HG03039 (cell line): Measurements from ENCODE around the gene ANO4.

Experiments
- ATAC-seq: cut with Tn5 transposase; IDR thresholded peaks from one replicate; pipeline ENCODE4 v1.9.1; 2021; ENCODE audit warnings: mild to moderate bottlenecking, moderate library complexity; ENCODE audit not compliant: unreplicated experiment

Gene ANO4

DNA sequence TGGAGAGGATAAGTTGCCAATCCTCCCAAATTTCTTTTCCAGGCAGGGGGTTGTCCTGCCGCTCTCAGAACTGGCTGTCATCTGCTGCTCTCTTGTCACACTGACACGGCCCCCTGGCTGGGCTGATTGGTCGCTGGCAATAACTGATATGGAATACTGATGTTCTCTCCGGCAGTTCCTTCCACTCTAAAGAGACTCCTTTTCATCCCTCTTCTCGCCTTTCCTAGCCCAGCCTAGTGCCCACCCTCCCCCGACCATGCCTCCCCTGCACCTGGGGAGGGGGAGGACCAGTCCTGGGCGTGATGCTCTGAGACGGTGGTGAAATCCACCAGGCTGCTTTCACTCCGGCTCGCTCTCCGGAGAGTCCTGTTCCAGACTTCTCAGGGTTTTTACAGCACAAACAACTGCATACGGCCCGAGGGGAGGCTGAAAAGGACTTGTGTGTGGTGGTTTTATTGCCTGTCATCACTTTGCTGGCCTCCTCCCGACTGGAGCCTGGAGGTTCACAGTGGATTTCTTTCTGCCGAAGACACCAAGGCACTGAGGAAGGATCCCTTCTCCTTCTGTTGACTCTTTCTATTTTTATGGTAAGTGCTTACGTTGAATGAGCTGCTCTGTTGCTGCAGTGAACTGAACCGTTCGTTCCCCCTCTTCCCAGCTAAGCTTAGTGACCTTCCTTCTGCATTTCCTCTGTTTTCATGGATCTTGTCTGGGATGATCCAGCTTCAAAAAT lies at the start of gene ANO4:
ANO4 (plus strand) TSS at position 336 of the 733 bp plus-strand sequence. CDS start 107,010 bp downstream, outside the sequence.
- ATAC-seq: no peak

DNA sequence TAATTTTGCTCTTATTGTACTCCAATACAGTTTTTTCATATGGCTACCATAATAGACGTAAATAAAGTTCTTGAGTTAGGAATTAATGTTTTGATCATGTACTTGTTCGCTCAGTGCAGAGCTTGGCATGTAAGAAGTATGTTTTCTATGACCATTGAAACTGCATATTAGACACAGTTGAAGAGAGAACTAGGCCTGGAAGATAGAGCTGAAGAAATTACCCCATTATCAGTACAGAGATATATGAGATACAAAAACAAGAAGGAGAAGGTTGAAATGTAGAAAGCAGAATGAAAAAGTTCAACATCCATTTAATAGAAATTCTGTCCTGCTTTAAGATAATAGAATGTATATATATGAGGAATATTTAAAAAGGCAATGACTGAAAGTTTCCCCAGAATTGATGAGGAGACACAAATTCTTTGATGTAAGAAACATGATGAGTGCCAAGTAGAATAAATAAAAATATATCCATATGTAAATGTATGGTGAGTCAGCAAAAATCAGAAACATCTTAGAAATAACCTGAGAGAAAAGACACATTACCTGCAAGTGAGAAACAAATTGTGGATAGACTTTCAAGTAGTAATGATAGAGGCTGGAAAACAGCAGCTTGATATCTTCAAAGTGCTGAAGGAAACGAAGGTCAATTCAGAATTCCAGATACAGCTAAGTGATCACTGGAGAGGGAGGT lies 49.1 kb upstream of the ANO4 start:
- no peak for ATAC-seq

DNA sequence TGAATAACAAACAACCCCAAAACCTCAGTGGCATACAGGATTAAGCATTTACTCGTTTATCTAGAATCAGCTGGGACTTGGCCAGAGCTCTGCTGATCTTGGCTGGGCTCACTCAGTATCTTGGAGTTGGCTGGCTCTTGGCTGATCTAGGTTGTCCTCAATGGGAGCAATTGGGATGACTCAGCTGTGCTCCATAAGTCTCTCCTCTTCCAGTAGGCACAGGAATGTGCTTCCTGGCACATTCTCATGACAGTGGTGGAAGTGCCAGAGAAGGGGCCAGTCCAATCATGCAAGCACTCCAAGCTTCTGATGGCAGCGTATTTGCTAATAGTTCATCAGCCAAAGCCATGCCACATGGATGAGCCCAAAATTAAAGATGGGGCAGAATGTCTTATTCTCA lies 41.7 kb upstream of the ANO4 start:
- ATAC-seq: no peak

DNA sequence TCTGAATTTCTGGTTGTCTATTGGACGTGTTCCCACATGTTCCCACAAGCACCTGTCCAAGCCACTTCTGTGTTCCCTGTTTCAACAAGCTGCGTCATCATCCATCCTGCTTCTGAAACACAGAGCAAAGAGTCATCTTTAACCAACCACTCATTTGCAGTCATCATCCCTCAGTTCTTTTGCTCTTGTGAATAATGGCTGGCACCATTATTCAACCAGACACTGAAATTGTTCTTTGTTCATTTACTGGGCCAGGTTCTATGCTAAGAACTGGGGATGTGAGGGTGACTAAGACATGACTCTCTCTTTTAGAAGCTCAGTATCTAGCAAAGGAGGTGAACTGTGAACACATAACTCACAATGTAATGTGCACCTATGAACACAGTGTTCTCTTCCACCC lies 40.7 kb upstream of the ANO4 start:
- ATAC-seq: no peak

- no peak for ATAC-seq
Observed at GRCh38 chr12:100755186-100755585, 39.4 kb upstream of the ANO4 start.

DNA sequence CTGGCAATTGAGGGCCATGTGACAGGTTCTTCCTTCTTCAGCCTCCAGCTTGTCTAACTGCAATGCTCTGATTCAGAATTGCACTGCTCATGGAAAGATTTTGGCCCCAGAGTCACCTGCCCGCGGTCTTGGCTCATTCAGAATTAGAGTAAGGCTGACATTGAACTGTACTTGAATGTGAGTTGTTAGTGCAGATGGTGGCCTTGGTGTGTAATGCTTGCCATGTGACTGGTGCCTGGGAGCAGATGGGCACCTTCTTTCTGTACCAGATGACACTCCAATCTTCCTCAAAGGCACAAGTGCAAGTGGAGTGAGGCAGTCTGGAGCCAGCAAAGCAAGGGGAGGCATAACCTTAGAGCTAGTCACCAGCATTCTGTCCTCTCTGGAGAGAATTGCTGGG lies 36.5 kb upstream of the ANO4 start:
- no peak for ATAC-seq

DNA sequence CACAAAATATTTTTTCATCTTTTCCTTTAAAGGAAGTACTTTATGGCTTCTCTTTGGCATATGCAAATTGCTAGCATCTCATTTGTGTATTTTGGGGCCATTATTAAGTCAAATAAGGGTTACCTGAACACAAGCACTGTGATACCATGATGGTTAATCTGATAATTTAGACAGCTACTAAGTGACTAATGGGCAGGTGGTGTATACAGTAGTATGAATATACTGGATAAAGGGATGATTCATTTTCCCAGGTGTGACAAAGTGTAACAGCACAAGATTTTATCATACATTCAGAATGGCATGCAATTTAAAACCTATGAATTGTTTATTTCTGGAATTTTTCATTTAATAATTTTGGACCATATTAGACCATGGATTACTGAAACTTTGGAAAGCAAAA lies 27.2 kb upstream of the ANO4 start:
- no peak for ATAC-seq

- ATAC-seq: no peak
Observed at GRCh38 chr12:100767950-100768349, 26.6 kb upstream of the ANO4 start.

DNA sequence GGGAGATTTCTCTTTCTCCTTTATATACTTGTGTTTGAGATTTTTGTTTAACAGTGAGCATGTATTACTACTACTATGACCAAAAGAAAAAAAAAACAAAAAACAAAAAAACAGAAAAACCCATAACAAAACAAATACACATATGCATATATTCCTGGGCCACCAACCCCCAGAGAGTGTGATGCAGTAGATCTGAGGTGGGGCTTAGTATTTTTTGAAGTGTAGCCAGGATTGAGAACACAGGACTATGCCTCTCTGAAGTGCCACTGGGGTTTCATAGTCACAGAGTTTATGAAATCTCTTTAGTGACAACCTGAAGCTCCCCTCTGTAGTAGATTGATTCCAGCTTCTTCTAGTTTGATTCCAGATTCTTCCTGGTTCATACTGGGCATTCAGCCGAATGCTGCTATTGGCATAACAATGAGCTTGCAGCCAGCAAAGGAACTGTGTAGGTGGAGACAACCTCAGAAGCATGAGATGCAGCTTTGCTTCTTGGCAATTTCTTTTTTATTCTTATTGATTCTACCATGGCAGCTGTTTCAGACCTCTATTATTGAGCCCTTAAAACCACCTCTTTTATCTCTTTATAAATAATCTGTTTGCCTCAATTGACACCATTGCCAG lies 15.5 kb upstream of the ANO4 start:
- no peak for ATAC-seq

DNA sequence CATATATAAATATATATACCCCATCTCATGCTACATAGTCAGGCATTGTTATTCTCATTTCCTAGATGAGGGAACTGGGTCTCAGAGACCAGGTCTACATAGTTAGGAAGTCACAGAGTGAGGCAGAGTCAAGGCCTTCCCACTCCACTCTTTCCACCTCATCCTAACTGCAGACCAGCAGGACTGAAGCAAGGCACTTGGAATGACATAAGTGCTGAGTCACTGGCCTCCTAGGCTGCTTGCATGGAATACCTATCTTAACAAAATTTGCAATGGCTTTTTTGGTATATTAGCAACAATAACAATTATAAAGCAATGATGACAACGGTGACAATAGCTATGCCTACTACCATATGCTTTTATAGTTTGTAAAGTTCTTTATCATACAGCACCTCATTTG lies 5.4 kb upstream of the ANO4 start:
- ATAC-seq: no peak

DNA sequence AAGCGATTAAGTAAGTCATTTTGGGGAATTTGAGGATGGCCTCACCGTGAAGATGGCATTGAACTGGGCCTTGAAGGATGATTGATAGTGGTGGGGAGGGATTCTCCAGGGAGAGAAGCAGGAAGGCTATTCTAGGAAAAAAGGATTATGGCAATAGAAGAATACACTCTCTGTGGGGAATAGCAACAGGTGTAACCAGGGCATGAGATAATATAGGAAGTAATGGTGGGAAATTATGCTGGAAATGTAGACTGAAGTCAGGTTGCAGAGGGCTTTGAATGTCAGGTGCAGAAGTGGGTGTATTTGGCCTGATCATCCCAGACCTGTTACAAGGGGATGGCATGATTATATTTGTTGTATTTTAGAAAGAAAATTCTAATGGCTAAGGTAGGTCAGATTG lies 4.6 kb upstream of the ANO4 start:
- ATAC-seq: no peak

GRCh38 chr12:100790552-100790951 lies 4.0 kb upstream of the ANO4 start:
- ATAC-seq: no peak

- no peak for ATAC-seq
Observed at GRCh38 chr12:100793182-100793581, 1.4 kb upstream of the ANO4 start.

GRCh38 chr12:100795174-100795799 lies 711 bp downstream of the ANO4 start:
- ATAC-seq: no peak

GRCh38 chr12:100795800-100796179 lies 1.2 kb downstream of the ANO4 start:
- no peak for ATAC-seq

DNA sequence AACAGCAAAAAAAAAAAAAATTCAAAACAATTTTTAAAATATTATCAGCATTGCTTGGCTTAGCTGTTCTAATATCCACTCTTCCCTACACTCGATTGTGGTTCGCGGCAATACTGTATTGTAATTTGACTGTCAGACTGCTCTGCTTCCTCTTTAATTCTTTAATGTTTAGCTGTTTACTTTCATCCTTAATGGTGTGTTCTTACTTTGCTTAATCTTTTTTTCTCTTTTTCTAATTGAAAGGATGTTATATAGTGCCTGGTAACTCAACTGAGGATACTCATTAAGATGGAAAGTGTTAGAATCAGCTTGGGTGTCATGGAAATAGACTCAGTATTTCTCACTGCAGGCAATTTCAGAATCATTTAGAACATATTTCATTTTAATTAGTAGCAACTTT lies 2.0 kb downstream of the ANO4 start:
- ATAC-seq: no peak

- no peak for ATAC-seq
Observed at GRCh38 chr12:100797246-100797645, 2.7 kb downstream of the ANO4 start.

GRCh38 chr12:100797786-100798185 lies 3.2 kb downstream of the ANO4 start:
- ATAC-seq: no peak

GRCh38 chr12:100798286-100799160 lies 3.9 kb downstream of the ANO4 start:
- no peak for ATAC-seq

DNA sequence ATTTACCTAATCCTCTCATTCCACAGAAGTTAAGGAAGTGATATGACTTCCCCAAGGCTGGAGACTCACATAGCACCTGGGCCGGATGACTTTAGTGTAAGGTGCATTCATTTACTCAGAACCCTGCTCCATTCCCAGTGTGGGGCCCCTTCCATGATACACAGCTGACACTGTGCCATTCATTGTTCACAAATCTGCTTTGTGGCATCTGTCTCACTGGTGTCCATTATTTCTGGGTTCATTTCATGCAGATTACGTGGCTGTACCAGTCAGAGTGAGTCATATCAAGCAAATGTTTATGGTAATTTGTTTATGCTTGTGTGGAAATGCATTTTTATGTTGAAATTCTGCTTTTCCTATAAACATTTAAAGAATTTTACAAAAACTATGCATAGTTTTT lies 5.2 kb downstream of the ANO4 start:
- ATAC-seq: no peak

DNA sequence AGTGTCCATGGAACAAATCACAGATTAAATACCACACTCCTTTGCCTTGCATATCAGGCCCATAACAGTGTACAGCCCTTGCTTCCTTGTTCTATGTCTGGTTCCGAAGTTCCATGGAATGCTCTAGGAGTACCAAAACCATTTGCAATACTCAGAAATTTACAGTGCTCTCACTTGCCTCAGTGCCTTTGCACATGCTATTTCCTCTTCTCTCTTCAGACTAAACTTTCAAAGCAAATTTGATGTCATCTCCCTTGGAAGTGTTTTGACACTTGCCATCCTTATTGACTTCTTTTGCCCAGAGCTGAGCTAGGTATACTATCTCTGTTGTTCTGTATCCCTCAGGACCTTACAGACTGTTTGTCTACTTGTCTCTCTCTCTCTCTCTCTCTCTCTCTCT lies 6.1 kb downstream of the ANO4 start:
- ATAC-seq: no peak
